Left ventricle myocardium inferior (tissue), 1 donor: Measurements from ENCODE around the gene TP53BP2. TPM values are rescaled to one million over a fixed set of nuclear protein-coding genes. Genes with fewer than 3 reads are reported as not detected.
"Not testable (repeated sequence)": the region's sequence is repeated elsewhere in the genome, so short reads cannot be mapped to it uniquely, and the experiment has no call there.

ENCODE experiments used
- DNase-seq: peaks from one replicate; pipeline ENCODE4 v3.0.0-alpha.2; 2020
- H3K27ac ChIP-seq: fragments of 200-600 bp; replicated peaks from 2 replicates; pipeline ENCODE4 v1.8.0; 2021
- H3K27me3 ChIP-seq: fragments of 200-600 bp; 2 replicates; pipeline ENCODE4 v1.8.0; 2021; ENCODE audit warnings: low read depth
- H3K36me3 ChIP-seq: fragments of 200-600 bp; 2 replicates; pipeline ENCODE4 v1.8.0; 2021
- H3K4me1 ChIP-seq: fragments of 200-600 bp; 2 replicates; pipeline ENCODE4 v1.8.0; 2021
- H3K4me3 ChIP-seq: fragments of 200-600 bp; 2 replicates; pipeline ENCODE4 v1.8.0; 2021; ENCODE audit warnings: mild to moderate bottlenecking, moderate library complexity
- H3K9me3 ChIP-seq: fragments of 200-600 bp; replicated peaks from 2 replicates; pipeline ENCODE4 v1.8.0; 2021
- CTCF ChIP-seq: fragments of 200-600 bp; IDR thresholded peaks from 2 replicates; pipeline ENCODE4 v1.8.0; 2021; ENCODE audit warnings: antibody characterized with exemption, mild to moderate bottlenecking, borderline replicate concordance
- intact Hi-C: fragments of 100-400 bp; cut with micrococcal nuclease; formaldehyde crosslinking; loops from one replicate; pipeline ENCODE4 v1.11.0; 2022
- total RNA-seq: library from RNA; stranded (reverse); fragmentation: NEBNext Ultra II Directional; extraction: Animal tissue kit (Norgen Biotek cat#: 25700); gene quantifications from one replicate; pipeline ENCODE4 v1.2.1, GENCODE V29; 2021
- donor health status: DM: no; HTN: yes; CAD: no; lungs with severe emphysema.

Gene TP53BP2
- total RNA-seq, 1 donor from 2014 or later: 19.0 TPM

- Histone ChIP-seq H3K27me3 (no peaks in the 10 kb centered on the region), H3K36me3 (no peaks in the 10 kb centered on the region), H3K9me3 (no peaks in the 10 kb centered on the region), H3K4me3 (no peak overlapping the region), H3K27ac (peak overlapping the region; percentile 85), H3K4me1 (peaks cover 96% of the 10 kb centered on the region)
- no peak for TF ChIP-seq CTCF
- no peak for DNase-seq
- intact Hi-C loops: no loop called here
Observed at GRCh38 chr1:223737342-223737741, 108.4 kb downstream of the TP53BP2 start.

- H3K27me3 ChIP-seq, intact Hi-C loops, DNase-seq, H3K4me3 ChIP-seq, H3K9me3 ChIP-seq, H3K36me3 ChIP-seq: not testable (repeated sequence)
- H3K27ac ChIP-seq: peak overlapping the region; percentile 85
- peaks cover 97% of the 10 kb centered on the region for H3K4me1 ChIP-seq
Observed at GRCh38 chr1:223736638-223737037, 109.1 kb downstream of the TP53BP2 start.

GRCh38 chr1:223733898-223734852 lies 111.6 kb downstream of the TP53BP2 start:
- no peak for DNase-seq
- H3K9me3 ChIP-seq: no peaks in the 10 kb centered on the region
- intact Hi-C loops: no loop called here
- peaks cover under 1% of the 10 kb centered on the region for H3K36me3 ChIP-seq
- peaks cover 99% of the 10 kb centered on the region for H3K4me1 ChIP-seq
- peak overlapping the region; percentile 16 for H3K4me3 ChIP-seq
- peak overlapping the region; percentile 85 for H3K27ac ChIP-seq
- TF ChIP-seq CTCF: no peak
- no peaks in the 10 kb centered on the region for H3K27me3 ChIP-seq

GRCh38 chr1:223732993-223733798 lies 112.6 kb downstream of the TP53BP2 start:
- H3K4me1 ChIP-seq: peaks cover 93% of the 10 kb centered on the region
- H3K36me3 ChIP-seq: peaks cover 10% of the 10 kb centered on the region
- peak; percentile 58 for DNase-seq
- no peaks in the 10 kb centered on the region for H3K27me3 ChIP-seq
- no peaks in the 10 kb centered on the region for H3K9me3 ChIP-seq
- TF ChIP-seq CTCF: no peak
- H3K4me3 ChIP-seq: peak overlapping the region; percentile 16
- intact Hi-C loops: no loop called here
- peak overlapping the region; percentile 85 for H3K27ac ChIP-seq

GRCh38 chr1:223731133-223731770 lies 114.5 kb downstream of the TP53BP2 start:
- H3K27ac ChIP-seq: peak overlapping the region; percentile 85
- H3K27me3 ChIP-seq: no peaks in the 10 kb centered on the region
- peaks cover 93% of the 10 kb centered on the region for H3K4me1 ChIP-seq
- DNase-seq: peak; percentile 72
- intact Hi-C loops: no loop called here
- H3K4me3 ChIP-seq: peak overlapping the region; percentile 21
- TF ChIP-seq CTCF: no peak
- H3K9me3 ChIP-seq: no peaks in the 10 kb centered on the region
- peaks cover 11% of the 10 kb centered on the region for H3K36me3 ChIP-seq
